ENCODE results near the gene MAST4.

MAST4 gene

DNA sequence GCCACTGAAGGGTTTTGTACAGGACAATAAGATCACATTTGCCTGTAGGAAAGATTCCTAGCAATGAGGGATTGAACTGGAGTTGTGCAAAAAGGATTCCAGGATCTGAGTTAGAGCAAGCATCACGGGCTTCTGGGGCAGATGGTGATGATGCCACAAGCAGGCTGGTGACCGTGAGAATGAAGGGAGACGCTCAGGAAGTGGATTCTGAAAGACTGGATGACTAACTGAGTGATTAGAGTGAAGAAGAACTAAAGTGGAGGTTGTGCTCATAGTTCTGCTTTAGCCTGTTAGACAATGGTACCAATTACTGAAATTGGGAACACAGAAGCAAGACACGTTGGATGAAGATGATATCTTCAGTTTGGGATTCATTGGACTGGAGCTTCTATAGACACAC lies 432.2 kb downstream of the MAST4 start:
- no peak for DNase-seq (ENCODE audit: low read depth)
- TF ChIP-seq, protein P1, sequence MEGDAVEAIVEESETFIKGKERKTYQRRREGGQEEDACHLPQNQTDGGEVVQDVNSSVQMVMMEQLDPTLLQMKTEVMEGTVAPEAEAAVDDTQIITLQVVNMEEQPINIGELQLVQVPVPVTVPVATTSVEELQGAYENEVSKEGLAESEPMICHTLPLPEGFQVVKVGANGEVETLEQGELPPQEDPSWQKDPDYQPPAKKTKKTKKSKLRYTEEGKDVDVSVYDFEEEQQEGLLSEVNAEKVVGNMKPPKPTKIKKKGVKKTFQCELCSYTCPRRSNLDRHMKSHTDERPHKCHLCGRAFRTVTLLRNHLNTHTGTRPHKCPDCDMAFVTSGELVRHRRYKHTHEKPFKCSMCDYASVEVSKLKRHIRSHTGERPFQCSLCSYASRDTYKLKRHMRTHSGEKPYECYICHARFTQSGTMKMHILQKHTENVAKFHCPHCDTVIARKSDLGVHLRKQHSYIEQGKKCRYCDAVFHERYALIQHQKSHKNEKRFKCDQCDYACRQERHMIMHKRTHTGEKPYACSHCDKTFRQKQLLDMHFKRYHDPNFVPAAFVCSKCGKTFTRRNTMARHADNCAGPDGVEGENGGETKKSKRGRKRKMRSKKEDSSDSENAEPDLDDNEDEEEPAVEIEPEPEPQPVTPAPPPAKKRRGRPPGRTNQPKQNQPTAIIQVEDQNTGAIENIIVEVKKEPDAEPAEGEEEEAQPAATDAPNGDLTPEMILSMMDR (conservative IDR thresholded peaks at IDR 0.05; ENCODE audit: control insufficient read depth, insufficient read depth, low read depth, low read length): no peak
- no peak overlapping the region for H3K4me3 ChIP-seq (ENCODE audit: control insufficient read depth, low read depth, low read length)

DNA sequence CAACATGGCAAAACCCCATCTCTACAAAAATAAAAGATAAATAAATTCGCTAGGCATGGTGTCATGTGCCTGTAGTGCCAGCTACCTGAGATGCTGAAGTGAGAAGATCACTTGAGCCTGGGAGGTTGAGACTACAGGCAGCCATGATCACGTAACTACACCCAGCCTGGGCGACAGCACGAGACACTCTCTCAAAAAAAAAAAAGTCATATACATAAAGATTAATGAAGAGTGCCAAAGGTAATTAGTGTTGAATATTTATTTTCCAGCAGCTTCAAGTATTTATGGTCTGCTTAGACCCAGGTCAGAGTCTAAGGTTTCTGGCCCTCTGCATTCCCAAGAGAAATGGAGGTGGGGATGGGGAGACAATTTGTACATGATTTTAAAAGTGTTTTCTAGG lies 432.7 kb downstream of the MAST4 start:
- TF ChIP-seq, protein P1 (conservative IDR thresholded peaks at IDR 0.05; ENCODE audit: control insufficient read depth, insufficient read depth, low read depth, low read length): no peak
- DNase-seq (ENCODE audit: low read depth): no peak
- no peak overlapping the region for H3K4me3 ChIP-seq (ENCODE audit: control insufficient read depth, low read depth, low read length)

DNA sequence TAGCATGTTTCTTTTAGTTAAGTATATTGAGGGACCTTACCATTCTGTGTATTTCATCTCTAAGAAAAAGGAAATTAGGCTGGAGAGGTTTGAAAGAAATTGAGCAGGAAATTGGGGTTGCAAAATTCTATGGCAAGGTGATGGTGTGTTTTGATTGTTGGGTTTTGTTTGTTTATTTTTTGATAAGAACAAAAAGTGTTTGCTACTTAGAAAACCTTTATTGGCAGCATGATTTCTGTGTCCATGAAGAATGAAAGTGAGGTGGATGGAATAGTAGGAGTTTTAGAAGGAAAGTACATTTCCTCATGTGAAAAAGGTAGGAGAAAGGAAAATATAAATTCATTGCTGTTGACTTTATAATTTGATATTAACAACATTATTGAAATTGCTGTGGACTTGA lies 433.3 kb downstream of the MAST4 start:
- TF ChIP-seq, protein P1 (conservative IDR thresholded peaks at IDR 0.05; ENCODE audit: control insufficient read depth, insufficient read depth, low read depth, low read length): no peak
- no peak overlapping the region for H3K4me3 ChIP-seq (ENCODE audit: control insufficient read depth, low read depth, low read length)
- no peak for DNase-seq (ENCODE audit: low read depth)

DNA sequence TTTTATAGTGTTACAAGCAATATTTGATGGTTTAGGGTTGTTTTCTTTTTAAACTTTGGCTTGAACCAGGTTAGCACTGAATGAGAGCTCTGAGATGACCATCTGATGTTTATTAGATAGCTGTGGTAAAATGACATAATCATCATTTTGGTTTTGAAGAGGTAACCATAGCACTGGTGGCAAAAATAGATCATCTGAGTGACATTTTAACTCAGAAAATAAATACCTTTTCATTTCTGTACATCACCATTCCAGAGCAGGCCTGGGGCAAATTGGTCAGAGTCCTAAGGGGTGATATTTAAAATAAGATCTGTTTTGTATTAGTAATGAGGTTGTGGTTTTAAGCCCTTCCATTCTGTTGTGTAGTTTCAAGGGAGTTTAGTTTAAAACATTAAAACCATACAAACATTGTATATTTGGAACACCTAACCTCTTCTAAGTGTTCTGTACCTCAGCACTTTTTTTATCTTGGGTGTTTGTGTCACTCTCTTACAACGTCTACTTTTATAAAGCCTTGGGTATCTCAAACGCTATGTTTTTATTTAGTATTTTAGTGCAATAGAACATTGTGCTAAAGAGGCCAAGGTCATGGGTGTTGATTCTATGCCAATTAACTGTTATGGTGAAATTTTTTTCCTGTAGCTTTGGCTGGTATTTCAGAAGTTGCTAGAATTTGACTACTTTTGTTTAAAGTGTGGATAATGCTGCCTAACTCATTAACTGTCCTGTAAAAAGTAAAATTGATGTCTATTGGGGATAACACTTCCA lies 434.3 kb downstream of the MAST4 start:
- TF ChIP-seq, protein P1 (conservative IDR thresholded peaks at IDR 0.05; ENCODE audit: control insufficient read depth, insufficient read depth, low read depth, low read length): no peak
- peak; percentile 44 for DNase-seq (ENCODE audit: low read depth)

DNA sequence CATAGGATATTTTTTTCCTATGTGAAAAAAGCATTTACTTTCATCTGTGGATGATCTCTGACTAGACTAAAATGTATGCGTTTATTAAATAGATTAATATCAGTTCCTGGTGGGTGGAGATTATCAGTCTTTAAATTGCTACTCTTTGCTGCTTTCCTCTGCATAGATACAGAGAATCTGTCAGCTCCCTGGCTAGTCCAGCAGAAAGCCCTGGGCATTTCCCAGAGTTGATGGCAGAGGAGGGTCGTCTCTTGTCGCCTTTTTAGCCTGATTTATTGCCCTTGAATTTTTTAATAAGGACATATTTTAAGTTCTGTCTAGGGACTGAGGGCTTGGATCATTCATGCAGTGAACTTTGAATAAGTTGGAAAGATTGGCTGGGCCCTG lies 434.9 kb downstream of the MAST4 start:
- no peak overlapping the region for H3K4me3 ChIP-seq (ENCODE audit: control insufficient read depth, low read depth, low read length)
- TF ChIP-seq, protein P1 (conservative IDR thresholded peaks at IDR 0.05; ENCODE audit: control insufficient read depth, insufficient read depth, low read depth, low read length): no peak
- no peak for DNase-seq (ENCODE audit: low read depth)

More for the DNA sequence above, 434.3 kb downstream of the MAST4 start:
- no peak overlapping the region for H3K4me3 ChIP-seq (ENCODE audit: control insufficient read depth, low read depth, low read length)

DNA sequence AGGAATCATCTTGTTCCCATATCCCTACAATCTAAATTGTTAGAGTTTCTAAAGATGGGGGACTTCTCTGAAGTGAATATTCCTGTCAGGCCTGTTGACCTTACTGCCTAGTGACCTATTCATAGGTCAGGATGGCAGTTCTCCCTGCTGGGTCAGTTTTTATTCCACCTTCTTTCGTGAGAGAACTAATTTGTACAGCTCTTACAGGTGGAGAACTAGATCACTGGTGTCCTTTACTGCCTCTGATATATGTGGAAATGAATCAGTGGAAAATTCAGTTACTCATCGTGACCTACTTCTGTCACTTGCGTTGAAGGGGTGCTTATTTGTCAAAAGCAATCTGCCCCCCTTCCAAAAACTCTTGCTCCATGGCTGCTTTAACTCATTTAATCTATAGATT lies 435.5 kb downstream of the MAST4 start:
- DNase-seq (ENCODE audit: low read depth): no peak
- TF ChIP-seq, protein P1 (conservative IDR thresholded peaks at IDR 0.05; ENCODE audit: control insufficient read depth, insufficient read depth, low read depth, low read length): no peak
- no peak overlapping the region for H3K4me3 ChIP-seq (ENCODE audit: control insufficient read depth, low read depth, low read length)
